IMR-90 (cell line): ENCODE results near the gene HJURP. TPM values are rescaled to one million over a fixed set of nuclear protein-coding genes. Genes with fewer than 3 reads are reported as not detected.
A peak's percentile ranks its signal among the peaks of the same experiment; 100 is the strongest.

Experiments used
- ATAC-seq: fragments of 200-7000 bp; cut with Tn5 transposase; 2 replicates; pipeline ENCODE4 v1.9.1; 2020; ENCODE audit warnings: low read depth, mild to moderate bottlenecking, moderate library complexity
- BruUV-seq: library from RNA; stranded (reverse); fragments of 400-500 nt; replicated peaks from 2 replicates; lab custom pipeline; 2021; lab: Mats Ljungman, UMichigan
- CTCF ChIA-PET: fragments of 300-600 bp; formaldehyde crosslinking; extraction: SDS; loops from one replicate; lab custom pipeline; 2021; ENCODE audit warnings: antibody characterized with exemption; lab: Yijun Ruan, JAX
- POLR2A ChIA-PET: fragments of 300-600 bp; sonication (Branson Sonifier 250); formaldehyde crosslinking; loops from one replicate; lab custom pipeline; 2022; ENCODE audit warnings: antibody characterized with exemption; ENCODE audit not compliant: unreplicated experiment; lab: Charles Lee
- DNase-seq: peaks from one replicate; pipeline ENCODE4 v3.0.0; 2013
- H2AFZ ChIP-seq: replicated peaks from 2 replicates; pipeline ENCODE3; 2013; ENCODE audit warnings: low read length, mild to moderate bottlenecking; ENCODE audit not compliant: poor library complexity
- H2AK5ac ChIP-seq: 2 replicates; pipeline ENCODE4 v1.6.1; 2013; ENCODE audit warnings: low read depth, low read length, inconsistent platforms
- H2AK9ac ChIP-seq: replicated peaks from 2 replicates; pipeline ENCODE3; 2013; ENCODE audit warnings: mild to moderate bottlenecking, low read depth, low read length, moderate library complexity; ENCODE audit not compliant: poor library complexity
- H2BK120ac ChIP-seq: 2 replicates; pipeline ENCODE4 v1.6.1; 2013; ENCODE audit warnings: low read depth, low read length, inconsistent platforms
- H2BK15ac ChIP-seq: 3 replicates; pipeline ENCODE4 v1.6.1; 2013; ENCODE audit warnings: low read depth, low read length, inconsistent platforms
- H2BK20ac ChIP-seq: 2 replicates; pipeline ENCODE4 v1.6.1; 2013; ENCODE audit warnings: low read depth, mild to moderate bottlenecking, inconsistent platforms, low read length, moderate library complexity
- H2BK5ac ChIP-seq: 2 replicates; pipeline ENCODE4 v1.6.1; 2013; ENCODE audit warnings: mild to moderate bottlenecking, low read depth, low read length, inconsistent platforms; ENCODE audit not compliant: poor library complexity, severe bottlenecking
- H3K14ac ChIP-seq: replicated peaks from 2 replicates; pipeline ENCODE4 v1.6.1; 2013; ENCODE audit warnings: low read depth, low read length, inconsistent platforms
- H3K18ac ChIP-seq: 2 replicates; pipeline ENCODE4 v1.6.1; 2013; ENCODE audit warnings: low read depth, low read length, control low read depth
- H3K23ac ChIP-seq: 2 replicates; pipeline ENCODE4 v1.6.1; 2013; ENCODE audit warnings: low read depth, low read length, inconsistent platforms
- H3K27ac ChIP-seq: 2 replicates; pipeline ENCODE4 v1.5.1; 2013; ENCODE audit warnings: mild to moderate bottlenecking, control low read depth, low read length; ENCODE audit not compliant: insufficient read depth
- H3K27me3 ChIP-seq: 2 replicates; pipeline ENCODE4 v1.6.1; 2013; ENCODE audit warnings: low read length; ENCODE audit not compliant: control insufficient read depth, insufficient read depth
- H3K36me3 ChIP-seq: 2 replicates; pipeline ENCODE4 v1.6.1; 2013; ENCODE audit warnings: low read length, mixed read lengths; ENCODE audit not compliant: control insufficient read depth, insufficient read depth
- H3K4ac ChIP-seq: 2 replicates; pipeline ENCODE4 v1.6.1; 2013; ENCODE audit warnings: low read depth, low read length, inconsistent platforms
- H3K4me1 ChIP-seq: 2 replicates; pipeline ENCODE4 v1.6.1; 2013; ENCODE audit warnings: low read length, mixed read lengths; ENCODE audit not compliant: control insufficient read depth, insufficient read depth
- H3K4me2 ChIP-seq: 2 replicates; pipeline ENCODE4 v1.6.1; 2013; ENCODE audit warnings: low read depth, mild to moderate bottlenecking, control low read depth, low read length, moderate library complexity
- H3K4me3 ChIP-seq: 2 replicates; pipeline ENCODE4 v1.5.1; 2013; ENCODE audit warnings: low read depth, mild to moderate bottlenecking, control low read depth, low read length, moderate library complexity; ENCODE audit not compliant: insufficient read depth
- H3K56ac ChIP-seq: 2 replicates; pipeline ENCODE4 v1.6.1; 2013; ENCODE audit warnings: low read length, inconsistent platforms; ENCODE audit not compliant: insufficient read depth; ENCODE audit errors: extremely low read depth
- H3K79me1 ChIP-seq, 2 experiments: 2 replicates each; pipeline ENCODE4 v1.6.1; 2013; ENCODE audit warnings: low read length in 2 of 2, inconsistent platforms in 1 of 2, low read depth in 1 of 2
- H3K9ac ChIP-seq: 2 replicates; pipeline ENCODE4 v1.6.1; 2013; ENCODE audit warnings: low read depth, low read length, control low read depth
- H3K9me1 ChIP-seq: 2 replicates; pipeline ENCODE4 v1.6.1; 2013; ENCODE audit warnings: low read length, inconsistent platforms; ENCODE audit not compliant: insufficient read depth
- H3K9me3 ChIP-seq: 2 replicates; pipeline ENCODE4 v1.6.1; 2013; ENCODE audit warnings: low read length; ENCODE audit not compliant: control insufficient read depth, insufficient read depth
- H4K20me1 ChIP-seq: 2 replicates; pipeline ENCODE4 v1.6.1; 2013; ENCODE audit warnings: low read length, inconsistent platforms; ENCODE audit not compliant: insufficient read depth
- H4K5ac ChIP-seq: 2 replicates; pipeline ENCODE4 v1.6.1; 2013; ENCODE audit warnings: mild to moderate bottlenecking, low read depth, low read length, control low read depth
- H4K8ac ChIP-seq, 2 experiments: 2 replicates each; pipeline ENCODE4 v1.6.1; 2013; ENCODE audit warnings: low read depth in 2 of 2, low read length in 2 of 2, control low read depth in 1 of 2, inconsistent platforms in 1 of 2
- H4K91ac ChIP-seq: 2 replicates; pipeline ENCODE4 v1.6.1; 2013; ENCODE audit warnings: low read depth, low read length, inconsistent platforms; ENCODE audit not compliant: insufficient read depth
- BHLHE40 ChIP-seq: fragments of 150-350 bp; IDR thresholded peaks from 2 replicates; pipeline ENCODE4 v1.6.1; 2016; ENCODE audit warnings: mild to moderate bottlenecking, low read depth, low read length
- CEBPB ChIP-seq: IDR thresholded peaks from 2 replicates; pipeline ENCODE4 v1.6.1; 2012; ENCODE audit warnings: low read depth, low read length, improper control_type of control experiment
- CHD1 ChIP-seq: IDR thresholded peaks from 2 replicates; pipeline ENCODE4 v1.6.1; 2012; ENCODE audit warnings: low read depth, low read length, improper control_type of control experiment
- MAZ ChIP-seq: IDR thresholded peaks from 2 replicates; pipeline ENCODE4 v1.6.1; 2012; ENCODE audit warnings: low read depth, mild to moderate bottlenecking, low read length, improper control_type of control experiment, moderate library complexity, borderline replicate concordance
- MXI1 ChIP-seq: IDR thresholded peaks from 2 replicates; pipeline ENCODE4 v1.6.1; 2012; ENCODE audit warnings: low read depth, mild to moderate bottlenecking, low read length, moderate library complexity, borderline replicate concordance
- RAD21 ChIP-seq: IDR thresholded peaks from 2 replicates; pipeline ENCODE4 v1.6.1; 2012; ENCODE audit warnings: low read length, improper control_type of control experiment
- RCOR1 ChIP-seq: IDR thresholded peaks from 2 replicates; pipeline ENCODE4 v1.6.1; 2012; ENCODE audit warnings: mild to moderate bottlenecking, low read length, improper control_type of control experiment; ENCODE audit not compliant: insufficient replicate concordance
- SMC3 ChIP-seq: fragments of 150-350 bp; IDR thresholded peaks from 2 replicates; pipeline ENCODE4 v1.6.1; 2016; ENCODE audit warnings: low read depth, mild to moderate bottlenecking, antibody characterized with exemption, low read length, moderate library complexity
- WGBS, 2 experiments: methylation state at CpG; one replicate each; pipeline versions ENCODE4 v1.1.5 to v1.1.7; 2013; ENCODE audit warnings: missing lambda C conversion rate in 2 of 2; ENCODE audit not compliant: insufficient read length in 1 of 2; ENCODE audit errors: extremely low coverage in 2 of 2; 5-methylcytosine and 5-hydroxymethylcytosine counted together
- dilution Hi-C: fragments of 300-500 bp; cut with HindIII; formaldehyde crosslinking; loops from one replicate; pipeline ENCODE4 v1.14.3; 2018; ENCODE audit warnings: low sequenced_read_pairs; ENCODE audit not compliant: unreplicated experiment
- in situ Hi-C: fragments of 300-500 bp; cut with MboI; formaldehyde crosslinking; loops from 3 replicates; pipeline ENCODE4 v1.14.3; 2019; ENCODE audit warnings: low sequenced_read_pairs, inconsistent platforms, mixed read lengths
- intact Hi-C: fragments of 100-400 bp; cut with micrococcal nuclease; formaldehyde crosslinking; loops from 2 replicates; pipeline ENCODE4 v1.10.0; 2022
- polyA plus RNA-seq, 3 experiments: library from polyadenylated mRNA; depleted of rRNA; stranded (reverse); fragments of >200 nt; gene quantifications; 2 replicates each; pipeline ENCODE4 v1.2.3, GENCODE V29; 2012; ENCODE audit warnings: low replicate concordance in 1 of 3
- total RNA-seq: library from RNA; depleted of rRNA; stranded (reverse); fragments of >200 nt; gene quantifications from 2 replicates; pipeline ENCODE4 v1.2.3, GENCODE V29; 2012
- TF ChIP-seq, protein P1 (sequence below): fragments of 150-350 bp; IDR thresholded peaks from 2 replicates; pipeline ENCODE4 v1.6.1; 2017; ENCODE audit warnings: mild to moderate bottlenecking, antibody characterized with exemption, low read length, low read depth
- TF ChIP-seq, protein P2 (sequence below): fragments of 150-350 bp; IDR thresholded peaks from 2 replicates; pipeline ENCODE4 v1.6.1; 2016; ENCODE audit warnings: low read depth, mild to moderate bottlenecking, low read length, moderate library complexity, borderline replicate concordance
- TF ChIP-seq, protein P3 (sequence below): conservative IDR thresholded peaks from 2 replicates; pipeline ENCODE4 v1.5.1; 2012; ENCODE audit warnings: mild to moderate bottlenecking, low read depth, low read length, improper control_type of control experiment

The HJURP gene
- total and polyA plus RNA-seq, 2 of the 4 experiments (the other 2 are of a cell fraction), result 22.6 to 26.5 TPM

DNA sequence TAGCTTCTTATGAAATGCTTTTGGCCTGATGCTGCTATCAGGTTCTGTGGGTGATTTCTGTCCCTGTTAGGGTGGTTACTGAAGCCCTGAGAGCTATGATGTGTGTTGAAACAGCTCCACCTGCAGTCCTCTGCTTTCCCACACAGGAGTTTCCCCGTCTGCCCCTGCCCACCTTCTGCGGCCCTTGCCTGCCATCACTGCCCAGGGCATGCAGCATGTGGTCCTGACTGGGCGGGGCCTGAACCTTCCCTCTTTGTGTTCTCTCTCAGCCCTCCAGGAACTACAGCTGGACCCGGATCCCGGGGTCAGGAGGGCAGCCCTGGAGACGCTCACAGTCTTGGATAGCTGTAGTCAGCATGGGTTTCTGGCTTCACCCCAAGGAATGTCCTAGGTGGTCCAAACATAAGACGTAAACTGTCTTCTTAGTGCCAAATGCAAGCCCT lies 21.4 kb downstream of the HJURP start:
- H3K18ac ChIP-seq, result no peak overlapping the region
- H3K9ac ChIP-seq, result no peak overlapping the region
- dilution Hi-C loops (no loop called here), in situ Hi-C loops (loop anchor here (25.0 kb wide), 1 partner anchor 371 kb away; no protein-coding TSS in a partner anchor), intact Hi-C loops (loop anchor here (1.0 kb wide), 1 partner anchor 384 kb away; no protein-coding TSS in a partner anchor)
- no peak overlapping the region for H2BK20ac ChIP-seq
- H3K36me3 ChIP-seq, result no peaks in the 10 kb centered on the region; the same call in 1 of the 2 replicates
- peak; percentile 73 for DNase-seq
- H4K5ac ChIP-seq, result 0 out of 2 replicates have a peak overlapping the region, but pooled peaks have one; percentile 21
- H4K8ac ChIP-seq, result peak overlapping the region in 1 of 2 experiments; percentile 22; a peak in 1 of 4 replicates
- no peak overlapping the region for H3K14ac ChIP-seq
- H3K9me3 ChIP-seq, result no peaks in the 10 kb centered on the region
- H2BK120ac ChIP-seq, result no peak overlapping the region
- peak; percentile 73 for ATAC-seq
- POLR2A ChIA-PET, result no interaction called here
- no peak overlapping the region for H3K23ac ChIP-seq
- no peak overlapping the region for H2BK5ac ChIP-seq
- no peaks in the 10 kb centered on the region; the same call in 1 of the 2 replicates for H4K20me1 ChIP-seq
- H3K27me3 ChIP-seq, result no peaks in the 10 kb centered on the region
- peaks cover 17 to 38% of the 10 kb centered on the region in 2 experiments for H3K79me1 ChIP-seq
- 30% methylated on average over 4 of the region's 7 CpGs; no CpG with 5 or more reads in 1 of the 2 experiments for WGBS, 2 experiments
- H3K4me2 ChIP-seq, result no peak overlapping the region
- H3K4me3 ChIP-seq, result no peak overlapping the region
- peak overlapping the region; percentile 57 for H2AFZ ChIP-seq
- peak overlapping the region; percentile 31 for H2AK9ac ChIP-seq
- H4K91ac ChIP-seq, result no peak overlapping the region
- H3K9me1 ChIP-seq, result no peaks in the 10 kb centered on the region
- peaks cover 3% of the 10 kb centered on the region for H3K4me1 ChIP-seq
- TF ChIP-seq CEBPB, result no peak
- TF ChIP-seq MXI1, result no peak
- TF ChIP-seq BHLHE40, result no peak
- TF ChIP-seq, protein P1, sequence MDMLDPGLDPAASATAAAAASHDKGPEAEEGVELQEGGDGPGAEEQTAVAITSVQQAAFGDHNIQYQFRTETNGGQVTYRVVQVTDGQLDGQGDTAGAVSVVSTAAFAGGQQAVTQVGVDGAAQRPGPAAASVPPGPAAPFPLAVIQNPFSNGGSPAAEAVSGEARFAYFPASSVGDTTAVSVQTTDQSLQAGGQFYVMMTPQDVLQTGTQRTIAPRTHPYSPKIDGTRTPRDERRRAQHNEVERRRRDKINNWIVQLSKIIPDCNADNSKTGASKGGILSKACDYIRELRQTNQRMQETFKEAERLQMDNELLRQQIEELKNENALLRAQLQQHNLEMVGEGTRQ, result no peak
- no peak for TF ChIP-seq CHD1
- TF ChIP-seq RAD21, result peak; percentile 51
- no peak for TF ChIP-seq RCOR1
- TF ChIP-seq, protein P2, sequence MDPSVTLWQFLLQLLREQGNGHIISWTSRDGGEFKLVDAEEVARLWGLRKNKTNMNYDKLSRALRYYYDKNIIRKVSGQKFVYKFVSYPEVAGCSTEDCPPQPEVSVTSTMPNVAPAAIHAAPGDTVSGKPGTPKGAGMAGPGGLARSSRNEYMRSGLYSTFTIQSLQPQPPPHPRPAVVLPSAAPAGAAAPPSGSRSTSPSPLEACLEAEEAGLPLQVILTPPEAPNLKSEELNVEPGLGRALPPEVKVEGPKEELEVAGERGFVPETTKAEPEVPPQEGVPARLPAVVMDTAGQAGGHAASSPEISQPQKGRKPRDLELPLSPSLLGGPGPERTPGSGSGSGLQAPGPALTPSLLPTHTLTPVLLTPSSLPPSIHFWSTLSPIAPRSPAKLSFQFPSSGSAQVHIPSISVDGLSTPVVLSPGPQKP, result no peak
- no peak for TF ChIP-seq SMC3
- no peak for TF ChIP-seq MAZ
- TF ChIP-seq, protein P3, sequence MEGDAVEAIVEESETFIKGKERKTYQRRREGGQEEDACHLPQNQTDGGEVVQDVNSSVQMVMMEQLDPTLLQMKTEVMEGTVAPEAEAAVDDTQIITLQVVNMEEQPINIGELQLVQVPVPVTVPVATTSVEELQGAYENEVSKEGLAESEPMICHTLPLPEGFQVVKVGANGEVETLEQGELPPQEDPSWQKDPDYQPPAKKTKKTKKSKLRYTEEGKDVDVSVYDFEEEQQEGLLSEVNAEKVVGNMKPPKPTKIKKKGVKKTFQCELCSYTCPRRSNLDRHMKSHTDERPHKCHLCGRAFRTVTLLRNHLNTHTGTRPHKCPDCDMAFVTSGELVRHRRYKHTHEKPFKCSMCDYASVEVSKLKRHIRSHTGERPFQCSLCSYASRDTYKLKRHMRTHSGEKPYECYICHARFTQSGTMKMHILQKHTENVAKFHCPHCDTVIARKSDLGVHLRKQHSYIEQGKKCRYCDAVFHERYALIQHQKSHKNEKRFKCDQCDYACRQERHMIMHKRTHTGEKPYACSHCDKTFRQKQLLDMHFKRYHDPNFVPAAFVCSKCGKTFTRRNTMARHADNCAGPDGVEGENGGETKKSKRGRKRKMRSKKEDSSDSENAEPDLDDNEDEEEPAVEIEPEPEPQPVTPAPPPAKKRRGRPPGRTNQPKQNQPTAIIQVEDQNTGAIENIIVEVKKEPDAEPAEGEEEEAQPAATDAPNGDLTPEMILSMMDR, result peak; percentile 50
- H2AK5ac ChIP-seq, result no peak overlapping the region
- no peak overlapping the region for H3K4ac ChIP-seq
- H2BK15ac ChIP-seq, result no peak overlapping the region
- CTCF ChIA-PET, result interaction anchor here (0.8 to 1.7 kb wide), 2 partner anchors 13 to 384 kb away, joined by 3 to 4 read pairs; no protein-coding TSS in a partner anchor
- H3K27ac ChIP-seq, result 0 out of 2 replicates have a peak overlapping the region, but pooled peaks have one; percentile 8
- BruUV-seq, result no TSS peak
- no peak overlapping the region for H3K56ac ChIP-seq
